K562 (cell line): ENCODE data around the gene ATP6V1F. TPM values are rescaled to one million over a fixed set of nuclear protein-coding genes. Genes with fewer than 3 reads are reported as not detected.

Experiments used
- ATF4 ChIP-seq: fragments of 450-650 bp; formaldehyde crosslinking; IDR thresholded peaks from 2 replicates; pipeline ENCODE4 v1.4.0; 2022; ENCODE audit warnings: mild to moderate bottlenecking, moderate library complexity
- EGR1 ChIP-seq: fragments of 450-650 bp; conservative IDR thresholded peaks from 2 replicates; pipeline ENCODE4 v1.6.1; 2017; ENCODE audit warnings: mild to moderate bottlenecking
- ESRRB ChIP-seq: fragments of 250-450 bp; sonication (Bioruptor Pico); IDR thresholded peaks from 2 replicates; pipeline ENCODE4 v1.5.0; 2020; ENCODE audit warnings: mild to moderate bottlenecking, moderate library complexity, borderline replicate concordance
- MEF2A ChIP-seq: IDR thresholded peaks from 2 replicates; pipeline ENCODE4 v1.6.1; 2011; ENCODE audit warnings: low read depth, mild to moderate bottlenecking, low read length, moderate library complexity; ENCODE audit not compliant: control insufficient read depth
- POLR2AphosphoS2 ChIP-seq: IDR thresholded peaks from 2 replicates; pipeline ENCODE4 v1.6.1; 2012; ENCODE audit warnings: low read length, improper control_type of control experiment
- REST ChIP-seq, 2 experiments: fragments of 450-650 bp; formaldehyde crosslinking in 1 of 2; IDR thresholded peaks; 2 replicates each; pipeline versions ENCODE4 v1.4.0 to v1.6.1; 2014 to 2020; ENCODE audit warnings: mild to moderate bottlenecking in 2 of 2, borderline replicate concordance in 1 of 2, low read depth in 1 of 2
- SIX5 ChIP-seq, 2 experiments: IDR thresholded peaks; 2 replicates each; pipeline ENCODE4 v1.6.1; 2011; ENCODE audit warnings: low read length in 2 of 2, borderline replicate concordance in 1 of 2, low read depth in 1 of 2, mild to moderate bottlenecking in 1 of 2, moderate library complexity in 1 of 2; ENCODE audit not compliant: insufficient read depth in 1 of 2
- SMARCA4 ChIP-seq: fragments of 450-650 bp; IDR thresholded peaks from 2 replicates; pipeline ENCODE4 v1.6.1; 2016
- TEAD1 ChIP-seq, 2 experiments: fragments of 450-650 bp in 1 of 2; sonication (generic) in 1 of 2; formaldehyde crosslinking; IDR thresholded peaks; 2 replicates each; pipeline versions ENCODE4 v1.4.0 to v1.8.0; 2020 to 2022; ENCODE audit warnings: mild to moderate bottlenecking in 2 of 2, missing genetic modification reagents in 1 of 2
- UBTF ChIP-seq, 2 experiments: IDR thresholded peaks; 2 replicates each; pipeline ENCODE4 v1.6.1; 2012; ENCODE audit warnings: improper control_type of control experiment in 2 of 2, low read depth in 2 of 2, low read length in 2 of 2, borderline replicate concordance in 1 of 2
- ZNF133 ChIP-seq: fragments of 250-450 bp; sonication (Bioruptor Pico); IDR thresholded peaks from 2 replicates; pipeline ENCODE4 v1.4.0; 2020; ENCODE audit warnings: mild to moderate bottlenecking
- polyA plus RNA-seq, 8 experiments: library from polyadenylated mRNA; depleted of rRNA in 4 of 8; stranded (reverse) in 5 of 8; unstranded in 3 of 8; fragments of >200 nt; fragmentation: Nextera tagmentation in 2 of 8; fragmentation: Illumina TruSeq in 1 of 8; extraction: Ambion mirVana in 2 of 8; extraction: Trizol in 1 of 8; gene quantifications; 2 replicates each; pipeline versions ENCODE4 v1.2.1 to v1.2.3, GENCODE V29; 2011 to 2014; ENCODE audit warnings: inconsistent platforms in 1 of 8, missing spikeins in 1 of 8
- total RNA-seq, 7 experiments: library from RNA; depleted of rRNA in 6 of 7; stranded (reverse); fragments of >200 nt in 6 of 7; fragmentation: Illumina TruSeq in 2 of 7; extraction: Trizol in 2 of 7; gene quantifications; 2 replicates each; pipeline versions ENCODE4 v1.2.1 to v1.2.3, GENCODE V29; 2011 to 2021; ENCODE audit warnings: low replicate concordance in 1 of 7

Gene ATP6V1F
- total and polyA plus RNA-seq, 9 of the 15 experiments (the other 6 are each of a cell fraction or from before 2014, with no cell fraction given), result 206 to 1,123 (median 542) TPM

- no peak for TF ChIP-seq SIX5 (IDR thresholded peaks at IDR 0.05; ENCODE audit: borderline replicate concordance in 1 of 2, insufficient read depth in 1 of 2, low read depth in 1 of 2, low read length in 2 of 2)
- no peak for TF ChIP-seq REST (IDR thresholded peaks at IDR 0.05; ENCODE audit: borderline replicate concordance)
- peak; percentile 80; the same call in 1 of the 2 replicates for TF ChIP-seq REST (CRISPR knock-in tag; IDR thresholded peaks at IDR 0.05; ENCODE audit: low read depth)
- peak; percentile 71 for TF ChIP-seq EGR1
- no peak for TF ChIP-seq MEF2A
- no peak for TF ChIP-seq ZNF133 (CRISPR knock-in tag)
- TF ChIP-seq UBTF (IDR thresholded peaks at IDR 0.05; ENCODE audit: borderline replicate concordance in 1 of 2, low read depth in 2 of 2, low read length in 2 of 2), result peak; percentile 14 to 29; a peak in 2 of 4 replicates
- no peak for TF ChIP-seq POLR2AphosphoS2
- TF ChIP-seq ESRRB (CRISPR knock-in tag), result no peak
- peak; percentile 48 for TF ChIP-seq SMARCA4
- TF ChIP-seq TEAD1 (CRISPR knock-in tag; IDR thresholded peaks at IDR 0.05), result no peak; a peak in 1 of 4 replicates
- no peak; the same call in 1 of the 2 replicates for TF ChIP-seq ATF4
These were observed 32.2 kb upstream of the ATP6V1F start, which contains the start of gene FLNC (continued) for GRCh38 chr7:128830231-128831177.
